ENCODE data around the gene CHORDC1.
"Not testable (repeated sequence)": the region's sequence is repeated elsewhere in the genome, so short reads cannot be mapped to it uniquely, and the experiment has no call there.

Gene CHORDC1

DNA sequence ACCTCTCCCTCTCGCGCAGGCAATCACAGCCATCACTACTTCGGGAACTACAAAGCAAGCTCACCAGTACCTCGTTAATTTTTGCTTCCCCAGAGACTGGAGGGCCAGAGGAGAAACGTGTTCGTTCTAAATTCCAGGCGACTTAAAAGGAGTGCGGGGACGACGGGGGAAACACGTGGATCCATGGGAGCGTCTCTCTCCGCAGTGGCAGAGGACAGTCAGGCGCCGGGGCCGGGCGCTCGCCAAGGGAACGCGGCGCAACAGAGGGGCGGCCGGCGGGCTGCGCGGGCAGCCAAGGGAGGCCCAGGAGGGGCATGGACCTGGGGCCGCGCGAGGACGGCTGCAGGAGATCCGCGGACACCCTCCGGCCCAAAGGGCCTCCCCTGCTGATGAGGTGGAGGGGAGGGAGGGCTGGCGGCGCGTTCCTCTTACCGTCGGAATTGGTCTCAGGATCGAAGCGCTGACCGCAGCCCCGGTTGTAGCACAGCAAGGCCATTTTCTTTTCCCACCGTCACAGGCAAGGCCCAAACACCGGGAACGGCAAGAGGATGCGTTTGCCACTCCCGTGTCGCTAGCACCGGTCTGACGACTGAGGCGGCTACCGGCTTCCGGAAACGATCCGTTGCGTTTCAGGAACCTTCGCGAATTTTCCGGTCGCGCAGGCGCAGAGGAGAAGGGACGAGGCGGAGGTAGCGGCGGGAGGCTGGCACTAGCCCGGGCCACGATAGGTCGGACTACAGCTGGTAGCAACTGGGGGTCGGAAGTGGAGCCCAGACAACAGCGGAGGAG is at the start of gene CHORDC1:
Gene CHORDC1 (minus strand): TSS at position 591 of the 789 bp plus-strand sequence. CDS start 95 bp downstream, at position 496.
- DNase-seq, result peak; percentile 94 to 97 (median 95)

GRCh38 chr11:90257158-90257525 is 34.3 kb upstream of the CHORDC1 start:
- DNase-seq, result no peak

DNA sequence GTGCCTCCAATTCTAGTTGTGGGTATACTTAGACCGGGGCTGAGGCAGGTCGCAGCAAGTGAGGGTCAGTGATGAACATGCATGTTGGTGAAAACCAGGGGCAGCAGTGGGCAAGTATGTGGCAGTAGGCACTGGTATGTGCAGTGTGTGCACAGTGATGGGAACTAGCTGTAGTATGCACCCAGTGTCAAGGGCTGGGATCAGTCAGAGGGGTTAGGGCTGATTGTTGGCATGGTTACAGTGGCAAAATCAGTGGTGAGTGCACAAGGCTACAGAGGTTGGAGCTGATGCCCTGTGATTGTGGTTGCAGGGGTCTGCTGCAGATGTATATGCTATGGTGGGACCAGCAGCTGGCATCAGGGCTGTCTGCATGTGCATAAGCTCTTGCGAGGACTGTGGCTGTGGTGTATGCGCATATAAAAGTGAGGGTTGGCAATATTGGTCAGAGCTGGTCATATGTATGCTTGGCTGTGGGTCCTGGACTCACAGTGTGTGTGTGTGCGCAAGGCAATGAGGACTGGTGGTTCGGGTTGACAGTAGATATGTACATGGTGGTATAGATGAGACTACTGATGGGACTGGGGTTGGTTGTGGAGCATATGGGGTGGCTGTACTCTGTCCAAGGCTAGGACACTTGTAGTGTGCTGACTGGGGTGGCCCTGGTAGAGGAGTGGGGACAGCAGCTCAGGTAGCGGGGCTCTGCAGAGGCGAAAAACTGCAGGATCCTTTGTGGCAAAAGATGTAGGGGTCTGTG is 33.7 kb upstream of the CHORDC1 start:
- DNase-seq, result no peak

DNA sequence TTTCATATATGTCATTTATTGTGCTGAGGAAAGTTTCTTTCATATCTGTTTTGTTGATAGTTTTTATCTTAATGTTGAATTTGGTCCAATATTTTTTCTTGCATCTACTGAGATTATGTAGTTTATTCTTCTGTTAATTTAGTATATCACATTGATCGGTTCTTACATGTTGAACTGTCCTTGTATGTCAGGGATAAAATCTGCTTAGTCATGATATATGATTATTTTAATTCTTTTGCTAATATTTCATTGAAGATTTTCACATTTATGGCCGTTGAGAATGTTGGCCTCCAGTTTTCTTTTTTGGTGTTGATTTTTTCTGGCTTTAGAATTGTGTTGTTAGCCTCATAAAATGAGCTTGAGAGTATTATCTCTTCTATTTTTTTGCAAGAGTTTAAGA is 31.2 kb upstream of the CHORDC1 start:
- DNase-seq, result no peak

DNA sequence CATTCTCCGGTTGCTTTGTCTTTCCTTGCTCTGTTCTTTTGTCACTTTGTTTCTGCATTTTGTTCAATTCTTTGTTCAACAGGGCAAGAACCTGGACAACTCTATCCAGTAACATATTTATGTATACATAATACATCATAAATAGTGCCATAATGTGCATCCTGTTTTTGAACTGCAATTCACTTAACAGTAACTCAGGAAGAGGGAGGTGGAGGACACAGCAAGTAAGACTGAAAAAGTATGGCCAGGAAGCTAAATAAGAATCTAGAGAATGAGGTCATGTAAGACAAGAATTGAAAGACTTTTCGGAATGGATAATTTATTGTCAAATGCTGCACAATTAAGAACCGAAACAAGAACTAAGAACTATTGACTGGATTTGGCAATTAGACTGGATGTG is 29.2 kb upstream of the CHORDC1 start:
- DNase-seq, result no peak

- DNase-seq, result no peak
Measured at GRCh38 chr11:90251599-90251998, 28.8 kb upstream of the CHORDC1 start.

- DNase-seq, result peak; percentile 26 to 36 (median 32)
Measured at GRCh38 chr11:90250970-90251369, 28.1 kb upstream of the CHORDC1 start.

- no peak for DNase-seq
Measured at GRCh38 chr11:90246468-90246867, 23.6 kb upstream of the CHORDC1 start.

DNA sequence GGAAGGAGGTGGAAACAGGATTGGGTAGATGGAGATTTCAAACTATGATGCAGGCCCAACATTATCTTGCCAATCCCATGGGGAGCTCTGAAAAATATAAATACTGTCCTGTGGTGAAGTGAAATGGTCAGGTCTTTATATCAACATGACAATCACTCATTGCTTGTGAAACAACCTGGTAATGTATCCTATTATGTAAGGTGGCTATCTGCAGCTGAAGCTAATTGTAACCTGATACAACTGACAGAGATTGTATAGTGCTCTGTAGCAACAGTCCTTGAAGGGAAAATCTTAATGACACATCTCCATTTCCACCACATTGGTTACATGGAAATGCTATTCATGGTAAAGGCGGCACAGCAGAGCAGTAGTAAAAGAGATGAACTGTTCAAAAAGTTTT is 20.7 kb upstream of the CHORDC1 start:
- DNase-seq, result no peak

DNA sequence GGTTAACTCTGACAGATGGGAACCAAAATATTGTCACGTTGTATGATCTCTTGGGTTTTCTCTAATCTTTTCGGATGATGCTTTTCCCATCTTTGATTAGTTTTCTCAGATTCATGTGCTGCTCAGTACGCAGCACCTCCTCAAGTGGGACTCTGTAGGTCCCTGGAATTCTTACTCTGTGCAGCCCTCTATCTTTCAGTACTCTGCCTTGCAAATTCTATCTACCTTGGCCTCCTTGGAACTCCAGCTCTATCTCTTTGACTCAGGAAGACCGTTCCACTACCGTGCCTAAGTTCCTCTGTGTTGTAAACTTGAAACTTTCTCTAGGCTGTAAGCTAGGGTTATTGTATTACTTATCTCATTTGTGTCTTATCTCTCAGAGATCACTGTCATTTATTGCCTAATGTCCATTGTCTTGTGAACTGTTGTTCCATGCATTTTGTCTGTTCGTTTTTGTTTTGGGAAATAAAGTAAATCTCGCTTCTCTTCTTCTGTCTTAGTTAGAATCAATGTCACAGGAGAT is 20.1 kb upstream of the CHORDC1 start:
- DNase-seq, result no peak

GRCh38 chr11:90241414-90241813 is 18.6 kb upstream of the CHORDC1 start:
- DNase-seq, result no peak

DNA sequence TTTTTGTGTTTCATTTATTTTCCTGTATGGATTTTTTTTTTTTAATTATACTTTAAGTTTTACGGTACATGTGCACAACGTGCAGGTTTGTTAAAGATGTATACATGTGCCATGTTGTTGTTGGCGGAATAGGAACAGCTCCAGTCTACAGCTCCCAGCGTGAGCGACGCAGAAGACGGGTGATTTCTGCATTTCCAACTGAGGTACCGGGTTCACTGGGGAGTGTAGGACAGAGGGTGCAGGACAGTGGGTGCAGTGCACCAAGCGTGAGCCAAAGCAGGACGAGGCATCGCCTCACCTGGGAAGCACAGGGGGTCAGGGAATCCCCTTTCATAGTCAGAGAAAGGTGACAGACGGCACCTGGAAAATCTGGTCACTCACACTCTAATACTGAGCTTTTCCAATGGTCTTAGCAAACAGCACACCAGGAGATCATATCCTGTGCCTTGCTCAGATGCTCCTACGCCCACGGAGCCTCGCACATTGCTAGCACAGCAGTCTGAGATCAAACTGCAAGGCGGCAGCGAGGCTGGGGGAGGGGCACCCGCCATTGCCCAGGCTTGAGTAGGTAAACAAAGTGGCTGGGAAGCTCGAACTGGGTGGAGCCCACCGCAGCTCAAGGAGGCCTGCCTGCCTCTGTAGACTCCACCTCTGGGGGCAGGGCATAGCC is 17.3 kb upstream of the CHORDC1 start:
- not testable (repeated sequence) for DNase-seq

GRCh38 chr11:90237004-90237403 is 14.2 kb upstream of the CHORDC1 start:
- DNase-seq, result no peak

- no peak for DNase-seq
Measured at GRCh38 chr11:90235526-90235925, 12.7 kb upstream of the CHORDC1 start.

GRCh38 chr11:90234977-90235376 is 12.1 kb upstream of the CHORDC1 start:
- DNase-seq, result no peak

- DNase-seq, result no peak
Measured at GRCh38 chr11:90229791-90230190, 6.9 kb upstream of the CHORDC1 start.

- DNase-seq, result no peak
Measured at GRCh38 chr11:90228056-90228455, 5.2 kb upstream of the CHORDC1 start.

- DNase-seq, result no peak
Measured at GRCh38 chr11:90223248-90223585, 368 bp upstream of the CHORDC1 start.

DNA sequence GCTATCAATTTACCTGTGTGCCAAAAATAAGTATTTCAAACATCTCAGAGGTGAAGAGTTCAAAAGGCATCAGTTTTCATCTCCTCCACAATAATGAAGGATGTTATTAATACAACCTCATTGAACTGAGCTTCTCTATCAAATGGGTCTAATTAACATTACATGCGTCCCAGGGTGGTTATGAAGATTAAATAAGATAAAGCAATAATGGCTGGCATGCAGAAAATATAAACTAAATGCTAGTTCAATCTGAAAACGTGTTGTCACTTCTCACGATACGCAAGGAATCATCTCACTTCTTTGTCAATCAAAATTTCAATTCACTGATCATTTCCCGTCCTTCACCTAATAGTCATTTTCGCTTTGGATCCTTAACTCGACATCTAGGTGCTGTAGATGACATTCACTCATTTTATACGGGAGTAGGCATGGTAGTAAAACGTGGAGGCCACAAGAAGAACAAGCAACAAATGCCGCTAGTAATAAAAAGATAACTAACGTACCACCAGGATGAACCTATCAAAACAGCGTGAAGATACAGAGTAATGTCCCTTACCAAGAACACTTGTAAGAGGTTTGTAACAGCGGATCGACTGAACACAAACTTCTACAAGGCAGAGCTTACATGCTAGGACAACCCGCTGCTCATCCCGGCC is 918 bp downstream of the CHORDC1 start:
- no peak for DNase-seq

- peak; percentile 31 to 62 (median 58) for DNase-seq
Measured at GRCh38 chr11:90220391-90220790, 2.5 kb downstream of the CHORDC1 start.

DNA sequence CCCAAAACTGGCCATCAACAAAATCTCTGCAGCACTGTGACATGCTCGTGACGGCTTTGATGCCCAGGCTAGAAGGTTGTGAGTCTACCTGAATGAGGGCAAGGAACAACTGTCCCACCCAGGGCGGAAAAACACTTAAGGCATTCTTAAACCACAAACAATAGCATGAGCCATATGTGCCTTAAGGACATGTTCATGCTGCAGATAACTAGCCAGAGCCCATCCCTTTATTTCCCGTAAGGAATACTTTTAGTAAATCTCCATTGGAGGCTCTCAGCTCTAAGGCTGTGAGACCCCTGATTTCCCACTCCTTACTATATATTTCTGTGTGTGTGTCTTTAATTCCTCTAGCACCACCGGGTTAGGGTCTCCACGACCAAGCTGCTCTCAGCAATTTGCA is 3.4 kb downstream of the CHORDC1 start:
- no peak for DNase-seq

DNA sequence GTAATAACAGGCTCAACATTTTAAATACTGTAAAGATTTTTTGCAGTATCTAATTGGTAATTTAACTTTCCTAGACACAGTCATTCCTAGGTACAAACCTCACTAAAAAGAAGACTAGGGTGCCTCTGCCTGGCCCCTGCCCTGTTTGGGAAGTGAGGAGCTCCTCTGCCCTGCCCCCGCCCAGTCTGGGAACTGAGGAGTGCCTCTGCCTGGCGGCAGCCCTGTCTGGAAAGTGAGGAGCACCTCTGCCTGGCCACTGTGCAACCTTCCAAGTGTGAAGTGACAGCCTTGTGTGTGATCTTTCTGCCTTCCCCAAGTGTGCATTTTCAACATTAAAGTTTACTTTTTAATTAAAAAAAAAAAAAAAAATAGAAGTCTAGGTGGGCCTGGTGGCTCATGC is 4.2 kb downstream of the CHORDC1 start:
- peak in 1 of 3 donors; percentile 3 for DNase-seq

DNA sequence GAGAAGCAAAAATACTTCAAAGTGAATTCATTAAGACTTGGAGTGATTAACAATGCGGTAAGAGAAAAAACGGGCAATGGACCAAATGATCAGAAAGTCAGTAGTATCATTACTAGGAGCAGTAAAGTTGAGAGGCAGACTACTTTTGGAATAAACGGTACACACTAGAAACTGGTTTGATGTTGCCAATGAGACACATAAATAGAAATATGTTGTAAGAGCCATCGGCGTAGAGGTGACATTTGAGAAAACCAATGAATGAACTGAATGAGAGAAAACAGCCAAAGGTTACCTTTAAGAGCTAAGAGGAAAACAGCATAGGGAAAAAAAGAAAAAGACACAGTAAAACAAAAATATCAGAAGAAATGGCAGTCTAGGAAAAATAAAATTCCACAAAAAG is 6.2 kb downstream of the CHORDC1 start:
- no peak for DNase-seq

All from suppressor macrophage treated with lipopolysaccharide for 1 hour (primary cell).